Prostate gland (tissue), 2 donors: ENCODE measurements around the gene AP5S1.

Source experiments
- CTCF ChIP-seq, 4 experiments: fragments of 200-600 bp in 2 of 4; fragments of 450-650 bp in 2 of 4; sonication (generic) in 2 of 4; IDR thresholded peaks; 1 replicate in 3 of 4; 2 replicates in 1 of 4; pipeline ENCODE4 v1.5.1; 2016 to 2019; ENCODE audit warnings: antibody characterized with exemption in 4 of 4, mild to moderate bottlenecking in 2 of 4, moderate library complexity in 2 of 4
- POLR2A ChIP-seq: fragments of 450-650 bp; IDR thresholded peaks from one replicate; pipeline ENCODE4 v1.6.1; 2016; ENCODE audit warnings: antibody characterized with exemption, mild to moderate bottlenecking

GRCh38 chr20:3804254-3804751, 16.0 kb upstream of the AP5S1 start:
- TF ChIP-seq CTCF (IDR thresholded peaks at IDR 0.05) (no peak), POLR2A (no peak)
